GM12891 (cell line): ENCODE data around the gene GPR32.

Source experiments
- PAX5 ChIP-seq: IDR thresholded peaks from 2 replicates; pipeline ENCODE4 v1.6.1; 2011; ENCODE audit warnings: low read length, moderate library complexity, mild to moderate bottlenecking; ENCODE audit not compliant: insufficient read depth, severe bottlenecking
- POLR2A ChIP-seq: IDR thresholded peaks from 2 replicates; pipeline ENCODE4 v1.6.1; 2011; ENCODE audit warnings: low read depth, low read length, control low read depth
- POLR2AphosphoS5 ChIP-seq: IDR thresholded peaks from 2 replicates; pipeline ENCODE4 v1.6.1; 2011; ENCODE audit warnings: low read depth, low read length, control low read depth
- SPI1 ChIP-seq: IDR thresholded peaks from 2 replicates; pipeline ENCODE4 v1.6.1; 2011; ENCODE audit warnings: low read depth, low read length, control low read depth
- TAF1 ChIP-seq: IDR thresholded peaks from 2 replicates; pipeline ENCODE4 v1.6.1; 2011; ENCODE audit warnings: low read depth, low read length, control low read depth

DNA sequence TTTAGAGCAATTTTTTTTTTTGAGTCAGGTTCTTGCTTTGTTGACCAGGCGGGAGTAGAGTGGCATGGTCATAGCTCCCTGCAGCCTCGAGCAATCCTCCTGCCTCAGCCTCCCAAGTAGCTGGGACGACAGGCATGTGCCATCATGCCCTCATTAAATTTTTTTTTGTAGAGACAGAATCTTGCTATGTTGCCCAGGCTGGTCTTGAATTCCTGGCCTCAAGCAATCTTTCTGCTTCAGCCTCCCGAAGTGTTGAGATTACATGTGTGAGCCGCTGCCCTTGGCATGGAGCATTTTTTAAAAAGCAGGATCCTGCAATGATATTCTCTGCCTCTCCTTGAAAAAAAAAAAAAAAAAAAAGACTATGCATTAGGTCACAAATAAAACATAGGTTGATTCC lies 5.9 kb downstream of the GPR32 start:
- TF ChIP-seq POLR2AphosphoS5 (no peak), POLR2A (no peak), TAF1 (no peak), SPI1 (no peak), PAX5 (no peak)
